Measurements from ENCODE around the gene TMPRSS9. TPM values are rescaled to one million over a fixed set of nuclear protein-coding genes. Genes with fewer than 3 reads are reported as not detected.

Gene TMPRSS9
- total and polyA plus RNA-seq, 2 experiments from 2014 or later: 0.28 TPM; not detected in 1

- in situ Hi-C loops (cut with MboI): no loop called here
- peaks cover 5% of the 10 kb centered on the region for H3K79me2 ChIP-seq (ENCODE audit: insufficient read depth)
- H3K4me1 ChIP-seq (ENCODE audit: insufficient read depth): 0 out of 2 replicates have a peak, but pooled peaks cover 6% of the 10 kb centered on the region
- no peak overlapping the region for H3K4me3 ChIP-seq
- no peak overlapping the region for H3K27ac ChIP-seq
- no peak overlapping the region for H3K4me2 ChIP-seq (ENCODE audit: unreplicated experiment)
- H2AFZ ChIP-seq: no peak overlapping the region
- no peak for DNase-seq
- no peaks in the 10 kb centered on the region for H3K9me2 ChIP-seq (ENCODE audit: insufficient read depth)
- H3K9ac ChIP-seq: no peak overlapping the region
- H3K27me3 ChIP-seq (replicated peaks; ENCODE audit: insufficient read depth): no peaks in the 10 kb centered on the region
- no peaks in the 10 kb centered on the region for H3K36me3 ChIP-seq (ENCODE audit: low read depth)
- H3K9me3 ChIP-seq (ENCODE audit: low read depth): no peaks in the 10 kb centered on the region
- no peaks in the 10 kb centered on the region for H4K20me1 ChIP-seq (ENCODE audit: insufficient read depth)
- no peak for TF ChIP-seq EZH2 (IDR thresholded peaks at IDR 0.05; ENCODE audit: insufficient read depth, poor library complexity, severe bottlenecking)
- no peak for TF ChIP-seq EZH2phosphoT487 (IDR thresholded peaks at IDR 0.05; ENCODE audit: insufficient read depth, low read depth)
- H3F3A ChIP-seq (ENCODE audit: insufficient read depth): peaks cover 16% of the 10 kb centered on the region; the same call in 1 of the 2 replicates
- whole genome bisulfite sequencing, 2 experiments (ENCODE audit: low coverage in 1 of 2, low lambda C conversion rate in 2 of 2, missing lambda C conversion rate in 2 of 2): 95 to 97% methylated on average over 21 to 25 of the region's 25 CpGs
These were observed 72.2 kb downstream of the TMPRSS9 start for GRCh38 chr19:2432131-2432848.

DNA sequence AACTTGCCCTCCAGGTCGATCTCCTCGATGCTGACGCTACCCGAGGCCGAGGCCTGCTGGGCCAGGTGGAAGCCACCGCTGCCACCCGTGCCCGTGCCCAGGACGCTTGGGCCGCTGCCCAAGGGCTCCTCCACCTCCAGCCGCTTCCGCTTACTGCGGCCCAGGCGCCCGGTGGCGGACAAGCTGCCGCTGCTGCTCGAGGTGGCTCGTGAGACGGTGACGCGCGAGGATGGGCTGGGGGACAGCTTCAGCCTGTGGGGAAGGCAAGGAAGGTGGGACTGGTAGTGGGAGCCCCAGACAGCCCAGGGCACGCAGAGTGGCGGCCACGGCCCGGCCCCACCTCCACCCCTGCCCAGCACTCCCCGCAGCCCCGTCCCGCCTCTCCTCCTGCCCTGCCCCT lies 73.8 kb downstream of the TMPRSS9 start:
- Histone ChIP-seq H4K20me1 (ENCODE audit: insufficient read depth) (no peaks in the 10 kb centered on the region), H3K36me3 (ENCODE audit: low read depth) (no peaks in the 10 kb centered on the region), H2AFZ (no peak overlapping the region), H3K27me3 (replicated peaks; ENCODE audit: insufficient read depth) (no peaks in the 10 kb centered on the region), H3K4me1 (ENCODE audit: insufficient read depth) (no peaks in the 10 kb centered on the region), H3K4me2 (ENCODE audit: unreplicated experiment) (no peak overlapping the region), H3K9ac (no peak overlapping the region), H3K79me2 (ENCODE audit: insufficient read depth) (0 out of 2 replicates have a peak, but pooled peaks cover 10% of the 10 kb centered on the region), H3F3A (ENCODE audit: insufficient read depth) (0 out of 2 replicates have a peak, but pooled peaks cover 8% of the 10 kb centered on the region), H3K9me2 (ENCODE audit: insufficient read depth) (no peaks in the 10 kb centered on the region), H3K9me3 (ENCODE audit: low read depth) (no peaks in the 10 kb centered on the region), H3K4me3 (no peak overlapping the region), H3K27ac (no peak overlapping the region)
- DNase-seq: no peak
- TF ChIP-seq EZH2 (IDR thresholded peaks at IDR 0.05; ENCODE audit: insufficient read depth, poor library complexity, severe bottlenecking): no peak
- no peak for TF ChIP-seq EZH2phosphoT487 (IDR thresholded peaks at IDR 0.05; ENCODE audit: insufficient read depth, low read depth)
- WGBS, 2 experiments (ENCODE audit: low coverage in 1 of 2, low lambda C conversion rate in 2 of 2, missing lambda C conversion rate in 2 of 2): 91 to 97% methylated on average over 22 to 30 of the region's 30 CpGs
- in situ Hi-C loops (cut with MboI): no loop called here

GRCh38 chr19:2434267-2434666 lies 74.2 kb downstream of the TMPRSS9 start:
- Histone ChIP-seq H3K4me2 (ENCODE audit: unreplicated experiment) (no peak overlapping the region), H3K4me3 (no peak overlapping the region), H3K9ac (no peak overlapping the region), H3K27me3 (replicated peaks; ENCODE audit: insufficient read depth) (no peaks in the 10 kb centered on the region), H3K27ac (no peak overlapping the region), H4K20me1 (ENCODE audit: insufficient read depth) (no peaks in the 10 kb centered on the region), H2AFZ (no peak overlapping the region), H3K9me2 (ENCODE audit: insufficient read depth) (no peaks in the 10 kb centered on the region), H3K36me3 (ENCODE audit: low read depth) (no peaks in the 10 kb centered on the region), H3K9me3 (ENCODE audit: low read depth) (no peaks in the 10 kb centered on the region), H3K79me2 (ENCODE audit: insufficient read depth) (peaks cover 10% of the 10 kb centered on the region; the same call in 1 of the 2 replicates), H3F3A (ENCODE audit: insufficient read depth) (0 out of 2 replicates have a peak, but pooled peaks cover 7% of the 10 kb centered on the region), H3K4me1 (ENCODE audit: insufficient read depth) (no peaks in the 10 kb centered on the region)
- DNase-seq: no peak
- 94 to 96% methylated on average over 20 to 22 of the region's 22 CpGs for WGBS, 2 experiments (ENCODE audit: low coverage in 1 of 2, low lambda C conversion rate in 2 of 2, missing lambda C conversion rate in 2 of 2)
- in situ Hi-C loops (cut with MboI): no loop called here
- TF ChIP-seq EZH2 (IDR thresholded peaks at IDR 0.05; ENCODE audit: insufficient read depth, poor library complexity, severe bottlenecking) (no peak), EZH2phosphoT487 (IDR thresholded peaks at IDR 0.05; ENCODE audit: insufficient read depth, low read depth) (no peak)

DNA sequence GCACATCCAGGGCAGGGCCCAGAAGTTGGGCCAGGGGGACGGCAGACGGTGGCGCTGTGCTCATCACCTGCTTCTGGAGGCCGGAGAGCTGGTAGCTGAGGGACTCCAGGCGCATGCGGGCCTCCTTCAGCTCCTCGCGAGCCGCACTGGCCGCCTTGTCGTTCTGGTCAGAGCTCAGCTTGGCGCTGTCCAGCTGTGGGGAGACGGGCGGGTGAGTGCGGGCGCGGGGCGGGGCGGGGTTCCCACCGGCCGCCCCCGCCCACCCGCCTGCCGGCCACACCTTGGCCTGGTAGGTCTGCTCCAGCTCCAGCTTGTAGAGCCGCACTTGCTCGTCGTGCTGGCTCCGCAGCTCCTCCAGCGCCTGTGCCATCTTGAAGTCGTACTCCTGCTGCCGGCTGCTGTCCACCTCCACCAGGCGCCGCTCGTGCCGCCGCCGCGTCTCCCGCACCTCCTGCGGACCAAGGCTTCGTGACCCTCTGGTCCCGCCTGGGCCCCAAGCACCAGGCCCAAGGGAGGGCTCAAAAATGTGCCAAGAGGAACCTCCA lies 74.7 kb downstream of the TMPRSS9 start:
- Histone ChIP-seq H3K9ac (no peak overlapping the region), H3K27ac (no peak overlapping the region), H3K79me2 (ENCODE audit: insufficient read depth) (peaks cover 10% of the 10 kb centered on the region; the same call in 1 of the 2 replicates), H4K20me1 (ENCODE audit: insufficient read depth) (no peaks in the 10 kb centered on the region), H2AFZ (no peak overlapping the region), H3K9me2 (ENCODE audit: insufficient read depth) (no peaks in the 10 kb centered on the region), H3K4me3 (no peak overlapping the region), H3K27me3 (replicated peaks; ENCODE audit: insufficient read depth) (no peaks in the 10 kb centered on the region), H3K36me3 (ENCODE audit: low read depth) (no peaks in the 10 kb centered on the region), H3F3A (ENCODE audit: insufficient read depth) (0 out of 2 replicates have a peak, but pooled peaks cover 7% of the 10 kb centered on the region), H3K4me1 (ENCODE audit: insufficient read depth) (no peaks in the 10 kb centered on the region), H3K4me2 (ENCODE audit: unreplicated experiment) (no peak overlapping the region), H3K9me3 (ENCODE audit: low read depth) (no peaks in the 10 kb centered on the region)
- WGBS, 2 experiments (ENCODE audit: low coverage in 1 of 2, low lambda C conversion rate in 2 of 2, missing lambda C conversion rate in 2 of 2): 96 to 97% methylated on average over 29 to 39 of the region's 42 CpGs
- TF ChIP-seq EZH2 (IDR thresholded peaks at IDR 0.05; ENCODE audit: insufficient read depth, poor library complexity, severe bottlenecking) (no peak), EZH2phosphoT487 (IDR thresholded peaks at IDR 0.05; ENCODE audit: insufficient read depth, low read depth) (no peak)
- in situ Hi-C loops (cut with MboI): no loop called here
- no peak for DNase-seq

All from GM23248 (cell line).